Esophagus muscularis mucosa (tissue), 4 donors: ENCODE measurements around the gene NAPB. TPM values are rescaled to one million over a fixed set of nuclear protein-coding genes. Genes with fewer than 3 reads are reported as not detected.

ENCODE experiments used
- DNase-seq: peaks from one replicate; pipeline ENCODE4 v3.0.0-alpha.2; 2017; ENCODE audit errors: extremely low spot score
- H3K27ac ChIP-seq, 4 donors: fragments of 200-600 bp; sonication (generic); replicated peaks in 1 of 4; 1 replicate in 3 of 4; 2 replicates in 1 of 4; pipeline ENCODE4 v1.5.1; 2016 to 2019; ENCODE audit warnings: mild to moderate bottlenecking in 1 of 4
- H3K27me3 ChIP-seq, 4 donors: fragments of 200-600 bp; sonication (generic); one replicate each; pipeline versions ENCODE4 v1.5.1 to v1.6.0; 2016 to 2019
- H3K36me3 ChIP-seq, 4 donors: fragments of 200-600 bp; sonication (generic); one replicate each; pipeline ENCODE4 v1.5.1; 2016 to 2019
- H3K4me1 ChIP-seq, 4 donors: fragments of 200-600 bp; sonication (generic); one replicate each; pipeline ENCODE4 v1.5.1; 2016 to 2019
- H3K4me3 ChIP-seq, 4 donors: fragments of 200-600 bp; sonication (generic); 1 replicate in 2 of 4; 2 replicates in 2 of 4; pipeline ENCODE4 v1.5.1; 2016 to 2019; ENCODE audit warnings: mild to moderate bottlenecking in 4 of 4, moderate library complexity in 1 of 4
- H3K9me3 ChIP-seq, 4 donors: fragments of 200-600 bp; sonication (generic); 1 replicate in 3 of 4; 2 replicates in 1 of 4; pipeline ENCODE4 v1.5.1; 2016 to 2019
- CTCF ChIP-seq, 3 experiments: fragments of 200-600 bp in 2 of 3; fragments of 450-650 bp in 1 of 3; sonication (generic) in 2 of 3; IDR thresholded peaks; one replicate each; pipeline ENCODE4 v1.5.1; 2017 to 2019; ENCODE audit warnings: antibody characterized with exemption in 3 of 3, mild to moderate bottlenecking in 2 of 3, moderate library complexity in 1 of 3
- EP300 ChIP-seq: sonication (generic); formaldehyde crosslinking; IDR thresholded peaks from one replicate; pipeline ENCODE4 v1.6.1; 2017; ENCODE audit warnings: antibody characterized with exemption
- POLR2A ChIP-seq: fragments of 450-650 bp; IDR thresholded peaks from one replicate; pipeline ENCODE4 v1.6.1; 2017; ENCODE audit warnings: antibody characterized with exemption, moderate library complexity, mild to moderate bottlenecking, low read depth
- POLR2AphosphoS5 ChIP-seq, 2 donors: sonication (generic); formaldehyde crosslinking; IDR thresholded peaks; one replicate each; pipeline ENCODE4 v1.6.1; 2017; ENCODE audit warnings: antibody characterized with exemption in 2 of 2
- WGBS: methylation state at CpG from one replicate; pipeline ENCODE4 v1.1.5; 2018; 5-methylcytosine and 5-hydroxymethylcytosine counted together
- intact Hi-C: fragments of 100-400 bp; cut with DNase I; formaldehyde crosslinking; loops from one replicate; pipeline ENCODE4 v1.15.1; 2023
- total RNA-seq, 4 donors: library from RNA; depleted of rRNA; stranded (reverse); fragments of >200 nt; gene quantifications; one replicate each; pipeline versions ENCODE4 v1.1.0 to v1.2.1, GENCODE V29; 2016

Gene NAPB
- total RNA-seq, 4 donors from 2014 or later: 13.7 to 18.7 (median 15.2) TPM

GRCh38 chr20:23365390-23366165 is 55.7 kb downstream of the NAPB start:
- intact Hi-C loops: loop anchor here (5.0 kb wide), 1 partner anchor 52 kb away; no protein-coding TSS in a partner anchor
- H3K4me3 ChIP-seq: no peak overlapping the region
- no peak for DNase-seq
- H3K27me3 ChIP-seq: no peaks in the 10 kb centered on the region
- H3K36me3 ChIP-seq: peaks cover 25 to 52% (median 36%) of the 10 kb centered on the region in 4 donors
- peaks cover 47 to 67% (median 61%) of the 10 kb centered on the region in 4 donors for H3K4me1 ChIP-seq
- H3K9me3 ChIP-seq: no peaks in the 10 kb centered on the region
- H3K27ac ChIP-seq: peak overlapping the region in 2 of 4 donors; percentile 2 to 49
- TF ChIP-seq CTCF (IDR thresholded peaks at IDR 0.05): no peak
- TF ChIP-seq POLR2A: no peak
- TF ChIP-seq POLR2AphosphoS5 (IDR thresholded peaks at IDR 0.05): no peak
- no peak for TF ChIP-seq EP300
- WGBS: 94% methylated on average over 60 of the region's 65 CpGs

DNA sequence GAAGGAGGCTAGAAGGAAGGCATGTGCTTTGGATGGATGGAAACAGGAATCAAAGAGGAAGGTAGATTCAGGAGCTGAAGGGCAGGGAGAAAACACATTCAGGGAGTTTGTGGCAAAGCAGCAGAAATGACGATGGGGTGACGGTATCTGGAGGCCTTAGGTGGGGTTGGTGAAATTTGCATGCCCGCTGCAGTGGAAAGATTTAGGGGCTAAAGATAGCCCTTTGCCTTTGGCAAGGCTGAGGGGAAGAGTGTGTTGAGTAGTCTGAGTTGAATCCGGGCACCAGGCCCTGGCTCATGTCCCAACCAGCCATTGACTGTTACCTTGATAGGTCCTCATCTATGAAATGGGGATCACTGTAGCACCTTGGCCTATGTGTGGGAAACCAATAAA is 58.0 kb downstream of the NAPB start:
- peaks cover 50 to 72% (median 65%) of the 10 kb centered on the region in 4 donors for H3K4me1 ChIP-seq
- DNase-seq: no peak

DNA sequence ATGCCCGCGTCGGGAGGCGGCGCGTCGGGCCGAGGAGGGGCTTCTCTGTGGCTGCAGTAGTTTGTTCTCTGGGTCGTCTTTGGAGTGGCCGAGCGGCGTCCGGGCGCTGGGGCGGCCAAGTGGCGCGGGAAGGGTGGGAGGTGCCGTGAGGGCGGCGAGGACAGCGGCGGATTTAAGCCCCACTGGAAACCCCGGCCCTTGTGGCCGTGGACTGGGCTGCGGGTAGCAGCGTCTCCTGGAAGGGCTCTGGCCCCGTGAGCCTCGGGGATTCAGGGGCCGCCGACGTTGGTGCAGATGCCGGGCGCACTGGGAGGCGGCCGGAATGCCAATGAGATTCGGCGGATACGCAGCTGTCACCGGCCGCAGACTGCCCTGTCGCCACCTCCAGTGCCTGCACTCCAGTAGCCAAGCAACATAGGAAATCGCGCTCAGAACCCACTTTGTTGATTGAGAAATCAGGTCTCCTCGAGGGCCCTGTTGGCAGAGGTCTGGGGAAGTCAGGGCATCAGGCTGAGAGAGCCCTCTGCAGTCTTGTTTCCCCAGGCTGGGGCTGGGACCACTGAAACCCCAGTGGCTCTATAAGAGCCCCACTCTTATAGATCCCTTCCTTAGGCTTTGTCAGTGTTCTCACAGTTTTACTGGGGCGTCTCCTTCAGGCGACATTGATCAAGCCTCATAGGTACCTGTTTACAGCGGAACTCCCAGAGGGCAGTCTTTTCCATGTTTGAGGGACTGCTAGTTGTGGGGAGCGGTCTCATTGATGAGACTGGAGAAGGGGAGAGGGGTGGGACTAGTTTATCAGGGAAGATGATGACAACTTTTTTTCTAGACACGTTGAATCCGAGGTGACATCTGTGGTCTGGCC is 58.7 kb downstream of the NAPB start:
- TF ChIP-seq POLR2AphosphoS5 (IDR thresholded peaks at IDR 0.05): peak in 1 of 2 donors; percentile 8
- no peak for TF ChIP-seq EP300
- TF ChIP-seq CTCF (IDR thresholded peaks at IDR 0.05): peak in 1 of 3 experiments; percentile 7
- no peak for DNase-seq
- peak overlapping the region; percentile 94 to 100 (median 98) for H3K27ac ChIP-seq
- H3K36me3 ChIP-seq: peaks cover 11 to 27% (median 17%) of the 10 kb centered on the region in 4 donors
- no peaks in the 10 kb centered on the region for H3K9me3 ChIP-seq
- no peaks in the 10 kb centered on the region for H3K27me3 ChIP-seq
- WGBS: 26% methylated on average over 9 of the region's 50 CpGs
- intact Hi-C loops: loop anchor here (5.0 kb wide), 1 partner anchor 270 kb away; no protein-coding TSS in a partner anchor
- H3K4me3 ChIP-seq: peak overlapping the region; percentile 79 to 85 (median 83)
- peaks cover 50 to 67% (median 61%) of the 10 kb centered on the region in 4 donors for H3K4me1 ChIP-seq

More for the DNA sequence above, 58.0 kb downstream of the NAPB start:
- 79% methylated on average over 4 of the region's 4 CpGs for WGBS
- intact Hi-C loops: loop anchor here (5.0 kb wide), 1 partner anchor 269 kb away; no protein-coding TSS in a partner anchor
- Histone ChIP-seq H3K4me3 (peak overlapping the region; percentile 79 to 85 (median 83)), H3K9me3 (no peaks in the 10 kb centered on the region), H3K27ac (peak overlapping the region; percentile 28 to 100 (median 98)), H3K27me3 (no peaks in the 10 kb centered on the region), H3K36me3 (peaks cover 11 to 29% (median 17%) of the 10 kb centered on the region in 4 donors)
- TF ChIP-seq POLR2A (no peak), CTCF (IDR thresholded peaks at IDR 0.05) (peak in 1 of 3 experiments; percentile 1)

GRCh38 chr20:23361476-23362391 is 59.6 kb downstream of the NAPB start, which contains the start of gene GZF1:
GZF1 (plus strand) TSS chr20:23362182; CDS start chr20:23364384, 2,202 bp downstream.
- DNase-seq: peak; percentile 99
- H3K27ac ChIP-seq: peak within 1 kb of the TSS; percentile 96 to 100 (median 99)
- peak within 1 kb of the TSS; percentile 79 to 85 (median 83) for H3K4me3 ChIP-seq
- no peaks in the 10 kb centered on the region for H3K9me3 ChIP-seq
- peaks cover 11 to 20% (median 17%) of the 10 kb centered on the region in 4 donors for H3K36me3 ChIP-seq
- peaks cover 48 to 67% (median 60%) of the 10 kb centered on the region in 4 donors for H3K4me1 ChIP-seq
- TF ChIP-seq EP300 (peak; percentile 75), POLR2AphosphoS5 (IDR thresholded peaks at IDR 0.05) (peak; percentile 100), POLR2A (peak; percentile 96), CTCF (IDR thresholded peaks at IDR 0.05) (peak; percentile 7 to 11 (median 10))
- intact Hi-C loops: loop anchor here (5.0 kb wide), 1 partner anchor 271 kb away; no protein-coding TSS in a partner anchor
- no peaks in the 10 kb centered on the region for H3K27me3 ChIP-seq
- 0% methylated on average over 8 of the region's 114 CpGs for WGBS
